Hepatocyte (in vitro differentiated cells): ENCODE measurements around the gene FCGBP. TPM values are rescaled to one million over a fixed set of nuclear protein-coding genes. Genes with fewer than 3 reads are reported as not detected.
"Not testable (repeated sequence)": the region's sequence is repeated elsewhere in the genome, so short reads cannot be mapped to it uniquely, and the experiment has no call there.

Source experiments
- DNase-seq: peaks from one replicate; pipeline ENCODE4 v3.0.0-alpha.2; 2016; ENCODE audit warnings: low spot score
- H2AFZ ChIP-seq: fragments of 200-600 bp; sonication (generic); 2 replicates; pipeline ENCODE4 v1.6.0; 2016; ENCODE audit warnings: antibody characterized with exemption, mild to moderate bottlenecking
- H3K27ac ChIP-seq: fragments of 200-600 bp; sonication (generic); 2 replicates; pipeline ENCODE4 v1.5.1; 2016; ENCODE audit warnings: mild to moderate bottlenecking
- H3K27me3 ChIP-seq: fragments of 200-600 bp; sonication (generic); 2 replicates; pipeline ENCODE4 v1.6.1; 2016
- H3K36me3 ChIP-seq: fragments of 200-600 bp; sonication (generic); replicated peaks from 2 replicates; pipeline ENCODE4 v1.5.1; 2016; ENCODE audit warnings: low read depth; ENCODE audit not compliant: insufficient read depth
- H3K4me1 ChIP-seq: fragments of 200-600 bp; sonication (generic); 2 replicates; pipeline ENCODE4 v1.5.1; 2016; ENCODE audit warnings: mild to moderate bottlenecking, moderate library complexity; ENCODE audit not compliant: insufficient read depth
- H3K4me2 ChIP-seq: fragments of 200-600 bp; sonication (generic); 2 replicates; pipeline ENCODE4 v1.6.0; 2016
- H3K4me3 ChIP-seq: fragments of 200-600 bp; sonication (generic); 2 replicates; pipeline ENCODE4 v1.5.1; 2016; ENCODE audit warnings: mild to moderate bottlenecking
- H3K79me2 ChIP-seq: fragments of 200-600 bp; sonication (generic); 2 replicates; pipeline ENCODE4 v1.6.0; 2017; ENCODE audit warnings: mild to moderate bottlenecking
- H3K9me2 ChIP-seq: fragments of 200-600 bp; sonication (generic); replicated peaks from 2 replicates; pipeline ENCODE4 v1.6.0; 2017; ENCODE audit warnings: mild to moderate bottlenecking; ENCODE audit not compliant: insufficient read depth
- H3K9me3 ChIP-seq: fragments of 200-600 bp; sonication (generic); 2 replicates; pipeline ENCODE4 v1.5.1; 2016; ENCODE audit warnings: low read depth, mild to moderate bottlenecking
- H4K20me1 ChIP-seq: fragments of 200-600 bp; sonication (generic); 2 replicates; pipeline ENCODE4 v1.6.0; 2016; ENCODE audit warnings: mild to moderate bottlenecking; ENCODE audit not compliant: insufficient read depth, poor library complexity, severe bottlenecking
- CTCF ChIP-seq: fragments of 200-600 bp; sonication (generic); IDR thresholded peaks from 2 replicates; pipeline ENCODE4 v1.5.1; 2016; ENCODE audit warnings: antibody characterized with exemption, mild to moderate bottlenecking; ENCODE audit not compliant: poor library complexity
- EZH2 ChIP-seq: fragments of 200-600 bp; sonication (generic); IDR thresholded peaks from 2 replicates; pipeline ENCODE4 v1.6.1; 2016; ENCODE audit warnings: antibody characterized with exemption, mild to moderate bottlenecking, borderline replicate concordance
- EZH2phosphoT487 ChIP-seq: fragments of 200-600 bp; sonication (generic); IDR thresholded peaks from one replicate; pipeline ENCODE4 v1.6.1; 2018; ENCODE audit warnings: antibody characterized with exemption, mild to moderate bottlenecking, low read depth, moderate library complexity; ENCODE audit not compliant: unreplicated experiment, severe bottlenecking
- WGBS: methylation state at CpG from one replicate; pipeline ENCODE4 v1.1.6; 2016; ENCODE audit warnings: low lambda C conversion rate; ENCODE audit errors: missing lambda C conversion rate; 5-methylcytosine and 5-hydroxymethylcytosine counted together
- polyA plus RNA-seq: library from polyadenylated mRNA; unstranded; fragments of >200 nt; fragmentation: Nextera tagmentation; extraction: Ambion mirVana; gene quantifications from 2 replicates; pipeline ENCODE4 v1.2.1, GENCODE V29; 2016
- total RNA-seq: library from RNA; depleted of rRNA; stranded (reverse); fragments of >200 nt; gene quantifications from 2 replicates; pipeline ENCODE4 v1.2.3, GENCODE V29; 2014

The FCGBP gene
- total and polyA plus RNA-seq, 2 experiments from 2014 or later = 2.4 to 48.2 TPM

GRCh38 chr19:39967561-39967960, 33.1 kb upstream of the FCGBP start:
- H4K20me1 ChIP-seq = no peaks in the 10 kb centered on the region
- H3K9me3 ChIP-seq = no peaks in the 10 kb centered on the region
- H3K4me3 ChIP-seq = no peak overlapping the region
- TF ChIP-seq EZH2 (no peak), EZH2phosphoT487 (no peak), CTCF (no peak)
- H3K27ac ChIP-seq = no peak overlapping the region
- WGBS = 88% methylated on average over 9 of the region's 9 CpGs
- no peak overlapping the region for H3K4me2 ChIP-seq
- H3K9me2 ChIP-seq = no peaks in the 10 kb centered on the region
- H3K36me3 ChIP-seq = no peaks in the 10 kb centered on the region
- peaks cover 15% of the 10 kb centered on the region for H3K79me2 ChIP-seq
- DNase-seq = no peak
- no peaks in the 10 kb centered on the region for H3K4me1 ChIP-seq
- H2AFZ ChIP-seq = no peak overlapping the region
- no peaks in the 10 kb centered on the region for H3K27me3 ChIP-seq

DNA sequence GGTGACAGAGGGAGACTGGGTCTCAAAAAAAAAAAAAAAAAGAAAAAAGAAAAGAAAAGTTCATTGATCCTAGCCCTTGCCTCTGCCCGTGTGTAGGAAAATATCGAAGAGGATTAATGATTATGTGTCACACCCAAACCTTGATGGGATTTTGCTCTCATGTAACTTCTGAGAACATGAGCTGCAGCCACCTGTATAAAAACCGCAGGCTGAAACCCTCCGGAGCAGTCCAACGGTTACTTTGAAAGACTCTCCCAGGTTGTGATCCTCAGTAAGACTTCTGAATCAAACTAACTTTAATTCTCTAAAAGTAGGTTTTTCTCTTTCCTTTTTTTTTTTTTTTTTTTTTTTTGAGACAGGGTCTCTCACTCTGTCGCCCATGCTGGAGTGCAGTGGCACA, 32.2 kb upstream of the FCGBP start:
- no peak overlapping the region for H2AFZ ChIP-seq
- H3K27me3 ChIP-seq = no peaks in the 10 kb centered on the region
- no peaks in the 10 kb centered on the region for H4K20me1 ChIP-seq
- H3K27ac ChIP-seq = no peak overlapping the region
- H3K4me1 ChIP-seq = no peaks in the 10 kb centered on the region
- H3K4me2 ChIP-seq = no peak overlapping the region
- no peak overlapping the region for H3K4me3 ChIP-seq
- H3K9me3 ChIP-seq = no peaks in the 10 kb centered on the region
- DNase-seq = no peak
- no peaks in the 10 kb centered on the region for H3K36me3 ChIP-seq
- H3K79me2 ChIP-seq = peaks cover 6% of the 10 kb centered on the region
- no peaks in the 10 kb centered on the region for H3K9me2 ChIP-seq
- 94% methylated on average over 6 of the region's 6 CpGs for WGBS
- no peak for TF ChIP-seq CTCF
- TF ChIP-seq EZH2 = no peak
- TF ChIP-seq EZH2phosphoT487 = no peak

GRCh38 chr19:39963898-39964297, 29.5 kb upstream of the FCGBP start:
- Histone ChIP-seq H2AFZ (no peak overlapping the region), H3K4me2 (peak overlapping the region; percentile 51), H3K36me3 (no peaks in the 10 kb centered on the region), H3K79me2 (no peaks in the 10 kb centered on the region), H3K27me3 (no peaks in the 10 kb centered on the region), H3K4me3 (no peak overlapping the region), H3K9me2 (no peaks in the 10 kb centered on the region), H3K9me3 (no peaks in the 10 kb centered on the region), H3K27ac (no peak overlapping the region), H3K4me1 (no peaks in the 10 kb centered on the region), H4K20me1 (no peaks in the 10 kb centered on the region)
- TF ChIP-seq EZH2phosphoT487 (no peak), CTCF (no peak), EZH2 (no peak)
- 78% methylated on average over 3 of the region's 3 CpGs for WGBS
- DNase-seq = no peak

DNA sequence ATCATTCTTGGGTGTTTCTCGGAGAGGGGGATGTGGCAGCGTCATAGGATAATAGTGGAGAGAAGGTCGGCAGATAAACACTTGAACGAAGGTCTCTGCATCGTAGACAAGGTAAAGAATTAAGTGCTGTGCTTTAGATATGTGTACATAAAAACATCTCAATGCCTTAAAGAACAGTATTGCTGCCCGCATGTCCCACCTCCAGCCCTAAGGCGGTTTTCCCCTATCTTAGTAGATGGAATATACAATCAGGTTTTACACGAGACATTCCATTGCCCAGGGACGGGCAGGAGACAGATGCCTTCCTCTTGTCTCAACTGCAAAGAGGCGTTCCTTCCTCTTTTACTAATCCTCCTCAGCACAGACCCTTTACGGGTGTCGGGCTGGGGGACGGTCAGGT, 25.0 kb upstream of the FCGBP start:
- H3K79me2 ChIP-seq, H3K4me1 ChIP-seq, H3K9me3 ChIP-seq, H3K36me3 ChIP-seq, H3K9me2 ChIP-seq, H3K4me3 ChIP-seq, H2AFZ ChIP-seq, H3K27me3 ChIP-seq, H3K4me2 ChIP-seq, H3K27ac ChIP-seq, H4K20me1 ChIP-seq, DNase-seq: not testable (repeated sequence)
- 57% methylated on average over 13 of the region's 13 CpGs for WGBS

DNA sequence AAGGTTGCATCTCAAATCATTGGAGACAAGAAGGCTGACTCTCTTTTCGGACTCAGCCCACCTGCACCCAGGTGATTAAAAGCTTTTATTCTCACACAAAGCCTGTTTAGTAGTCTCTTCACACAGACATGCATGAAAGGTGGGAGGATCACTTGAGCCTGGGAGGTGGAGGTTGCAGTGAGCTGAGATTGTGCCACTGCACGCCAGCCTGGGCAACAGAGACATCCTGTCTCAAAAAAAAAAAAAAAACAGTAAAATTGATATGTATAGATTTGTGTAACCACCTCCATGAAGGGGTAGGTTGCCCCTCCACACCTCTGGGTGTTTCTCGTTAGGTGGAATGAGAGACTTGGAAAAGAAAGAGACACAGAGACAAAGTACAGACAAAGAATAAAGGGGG, 24.5 kb upstream of the FCGBP start:
- H3K27ac ChIP-seq, H3K79me2 ChIP-seq, H3K4me3 ChIP-seq, H3K4me2 ChIP-seq, H4K20me1 ChIP-seq, H2AFZ ChIP-seq, H3K9me3 ChIP-seq, DNase-seq, H3K36me3 ChIP-seq, H3K9me2 ChIP-seq, H3K4me1 ChIP-seq, H3K27me3 ChIP-seq: not testable (repeated sequence)
- WGBS = 89% methylated on average over 3 of the region's 3 CpGs

DNA sequence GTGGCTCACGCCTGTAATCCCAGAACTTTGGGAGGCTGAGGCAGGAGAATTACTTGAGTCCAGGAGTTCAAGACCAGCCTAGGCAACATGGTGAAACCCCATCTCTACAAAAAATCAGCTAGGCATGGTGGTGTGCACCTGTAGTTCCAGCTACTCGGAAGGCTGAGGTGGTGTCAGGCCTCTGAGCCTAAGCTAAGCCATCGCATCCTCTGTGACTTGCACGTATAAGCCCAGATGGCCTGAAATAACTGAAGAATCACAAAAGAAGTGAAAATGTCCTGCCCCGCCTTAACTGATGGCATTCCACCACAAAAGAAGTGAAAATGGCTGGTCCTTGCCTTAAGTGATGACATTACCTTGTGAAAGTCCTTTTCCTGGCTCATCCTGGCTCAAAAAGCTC, 23.5 kb upstream of the FCGBP start:
- not testable (repeated sequence) for H3K4me2 ChIP-seq, H3K4me1 ChIP-seq, H3K4me3 ChIP-seq, H3K9me3 ChIP-seq, H3K36me3 ChIP-seq, H3K27ac ChIP-seq, DNase-seq, H3K9me2 ChIP-seq, H2AFZ ChIP-seq, H3K79me2 ChIP-seq, H3K27me3 ChIP-seq, H4K20me1 ChIP-seq
- WGBS = 91% methylated on average over 5 of the region's 5 CpGs
